Measurements from ENCODE around the gene SEC14L5. TPM values are rescaled to one million over a fixed set of nuclear protein-coding genes. Genes with fewer than 3 reads are reported as not detected.

The SEC14L5 gene
- total RNA-seq, 2 donors from 2014 or later = 0.74 to 0.77 TPM

DNA sequence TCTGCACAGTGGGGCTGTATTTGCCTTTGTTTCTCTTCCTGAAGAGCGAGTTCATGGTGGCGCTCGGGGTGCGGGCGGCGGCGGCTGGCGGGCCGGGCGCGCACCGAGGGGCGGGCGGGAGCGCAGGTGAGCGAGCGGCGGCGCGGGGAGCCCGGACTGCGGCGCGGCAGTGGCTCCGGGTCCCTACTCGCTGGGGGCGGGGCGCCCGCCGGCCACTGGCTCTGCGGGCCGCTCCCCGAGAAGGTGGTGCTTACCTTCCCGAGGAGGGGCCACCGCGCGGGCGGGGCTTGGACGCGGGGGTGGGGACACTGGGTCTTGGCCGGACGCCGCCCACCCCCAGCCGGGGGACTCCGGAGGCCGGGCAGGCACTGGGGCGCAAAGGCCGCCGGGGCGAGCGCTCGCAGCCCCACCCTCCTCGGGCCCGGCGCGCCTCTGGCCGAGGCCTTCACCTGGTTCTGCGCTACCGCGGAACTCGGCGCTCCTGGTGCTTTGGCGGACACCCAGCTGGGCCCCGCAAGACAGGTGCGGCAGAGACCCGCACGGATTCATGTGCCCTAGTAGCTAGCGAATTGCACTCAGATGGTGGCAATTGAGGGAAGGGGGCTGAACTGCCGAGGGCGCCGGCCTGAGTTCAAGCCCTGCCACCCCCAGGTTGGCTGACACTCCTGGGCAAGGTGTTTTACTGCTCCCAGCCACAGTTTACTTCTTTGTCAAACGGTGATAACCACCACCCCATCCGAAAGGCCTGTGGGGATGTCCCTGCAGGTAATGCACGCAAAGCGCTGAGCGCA, 20.9 kb upstream of the SEC14L5 start, which contains the start of gene PPL:
PPL (minus strand) TSS at position 158 of the 791 bp plus-strand sequence; CDS start at position 55, 103 bp downstream.
- intact Hi-C loops (cut with DNase I) = no loop called here
- TF ChIP-seq POLR2AphosphoS5 (IDR thresholded peaks at IDR 0.05) (peak; percentile 40), POLR2A (IDR thresholded peaks at IDR 0.05) (peak; percentile 60)
- TF ChIP-seq, protein P1, sequence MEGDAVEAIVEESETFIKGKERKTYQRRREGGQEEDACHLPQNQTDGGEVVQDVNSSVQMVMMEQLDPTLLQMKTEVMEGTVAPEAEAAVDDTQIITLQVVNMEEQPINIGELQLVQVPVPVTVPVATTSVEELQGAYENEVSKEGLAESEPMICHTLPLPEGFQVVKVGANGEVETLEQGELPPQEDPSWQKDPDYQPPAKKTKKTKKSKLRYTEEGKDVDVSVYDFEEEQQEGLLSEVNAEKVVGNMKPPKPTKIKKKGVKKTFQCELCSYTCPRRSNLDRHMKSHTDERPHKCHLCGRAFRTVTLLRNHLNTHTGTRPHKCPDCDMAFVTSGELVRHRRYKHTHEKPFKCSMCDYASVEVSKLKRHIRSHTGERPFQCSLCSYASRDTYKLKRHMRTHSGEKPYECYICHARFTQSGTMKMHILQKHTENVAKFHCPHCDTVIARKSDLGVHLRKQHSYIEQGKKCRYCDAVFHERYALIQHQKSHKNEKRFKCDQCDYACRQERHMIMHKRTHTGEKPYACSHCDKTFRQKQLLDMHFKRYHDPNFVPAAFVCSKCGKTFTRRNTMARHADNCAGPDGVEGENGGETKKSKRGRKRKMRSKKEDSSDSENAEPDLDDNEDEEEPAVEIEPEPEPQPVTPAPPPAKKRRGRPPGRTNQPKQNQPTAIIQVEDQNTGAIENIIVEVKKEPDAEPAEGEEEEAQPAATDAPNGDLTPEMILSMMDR (IDR thresholded peaks at IDR 0.05) = no peak
- 9% methylated on average over 44 of the region's 76 CpGs for WGBS
- Histone ChIP-seq H3K4me3 (peak within 1 kb of the TSS; percentile 66 to 73), H3K27ac (peak within 1 kb of the TSS; percentile 86 to 90), H3K27me3 (replicated peaks; ENCODE audit: insufficient read depth) (no peaks in the 10 kb centered on the region), H3K4me1 (replicated peaks) (peaks cover 2% of the 10 kb centered on the region), H3K36me3 (no peaks in the 10 kb centered on the region), H3K9me3 (no peaks in the 10 kb centered on the region)
- peak; percentile 91 for DNase-seq (ENCODE audit: low spot score)

DNA sequence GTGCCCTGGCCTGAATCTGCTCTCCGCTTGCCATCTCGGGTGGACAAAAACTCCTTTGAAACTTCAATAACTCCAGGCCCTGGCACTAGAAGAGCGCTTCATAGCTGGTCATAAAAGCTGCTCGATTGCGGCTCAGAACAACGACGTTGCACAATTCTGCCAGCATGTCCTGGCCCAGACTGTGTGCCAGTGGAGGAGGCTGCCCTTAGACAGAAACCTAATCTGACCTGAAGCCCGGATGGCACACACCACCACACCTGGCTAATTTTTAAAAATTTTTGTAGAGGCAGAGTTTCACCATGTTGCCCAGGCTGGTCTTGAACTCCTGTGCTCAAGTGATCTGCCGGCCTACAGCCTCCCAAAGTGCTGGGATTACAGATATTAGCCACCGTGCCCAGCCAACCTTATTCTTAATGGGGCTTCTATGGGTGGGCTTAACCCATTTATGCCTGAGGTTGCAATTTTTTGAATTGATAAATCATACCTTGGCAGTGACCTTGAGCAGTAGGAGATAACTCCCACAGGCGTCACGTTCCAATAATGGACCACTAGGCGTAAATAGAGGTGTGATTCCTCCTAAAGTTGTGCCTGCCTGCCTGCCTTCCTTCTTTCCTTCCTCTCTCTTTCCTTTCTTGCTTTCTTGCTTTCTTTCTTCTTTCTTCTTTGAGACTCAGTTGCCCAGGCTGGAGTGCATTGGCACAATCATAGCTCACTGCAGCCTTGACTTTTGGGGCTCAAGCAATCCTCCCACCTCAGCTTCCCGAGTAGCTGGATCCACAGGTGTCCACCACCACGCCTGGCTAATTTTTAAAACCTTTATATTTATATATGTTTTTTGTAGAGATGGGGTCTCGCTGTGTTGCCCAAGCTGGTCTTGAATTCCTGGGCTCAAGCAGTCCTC, 20.1 kb upstream of the SEC14L5 start:
- Histone ChIP-seq H3K4me3 (peak overlapping the region in 1 of 2 donors; percentile 73), H3K27me3 (replicated peaks; ENCODE audit: insufficient read depth) (no peaks in the 10 kb centered on the region), H3K4me1 (replicated peaks) (peaks cover 2% of the 10 kb centered on the region), H3K27ac (peak overlapping the region; percentile 86 to 90), H3K9me3 (no peaks in the 10 kb centered on the region), H3K36me3 (no peaks in the 10 kb centered on the region)
- WGBS = 70% methylated on average over 16 of the region's 16 CpGs
- peak; percentile 68 for DNase-seq (ENCODE audit: low spot score)
- TF ChIP-seq POLR2AphosphoS5 (IDR thresholded peaks at IDR 0.05) (peak; percentile 33), POLR2A (IDR thresholded peaks at IDR 0.05) (no peak)
- TF ChIP-seq, protein P1 (IDR thresholded peaks at IDR 0.05) = no peak
- intact Hi-C loops (cut with DNase I) = no loop called here

DNA sequence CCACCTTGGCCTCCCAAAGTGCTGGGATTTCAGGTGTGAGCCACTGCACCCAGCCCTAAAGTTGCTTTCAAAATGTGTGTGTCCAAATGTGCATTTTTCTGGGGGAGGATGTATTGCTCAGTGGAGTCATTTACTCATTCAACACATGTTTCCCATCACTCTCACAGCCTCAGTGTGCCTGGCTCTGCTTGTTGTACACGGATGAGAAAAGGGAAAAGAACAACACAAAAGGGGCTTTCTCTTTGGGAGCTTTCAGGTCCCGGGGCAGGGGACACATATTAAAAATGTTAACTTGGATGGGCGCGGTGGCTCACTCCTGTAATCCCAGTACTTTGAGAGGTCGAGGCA, 19.5 kb upstream of the SEC14L5 start:
- H3K9me3 ChIP-seq = no peaks in the 10 kb centered on the region
- peaks cover 2% of the 10 kb centered on the region for H3K4me1 ChIP-seq (replicated peaks)
- H3K36me3 ChIP-seq = no peaks in the 10 kb centered on the region
- intact Hi-C loops (cut with DNase I) = no loop called here
- H3K27ac ChIP-seq = no peak overlapping the region
- H3K27me3 ChIP-seq (replicated peaks; ENCODE audit: insufficient read depth) = no peaks in the 10 kb centered on the region
- no peak overlapping the region for H3K4me3 ChIP-seq
- WGBS = 70% methylated on average over 5 of the region's 5 CpGs
- DNase-seq (ENCODE audit: low spot score) = no peak
- TF ChIP-seq POLR2AphosphoS5 (IDR thresholded peaks at IDR 0.05) (no peak), POLR2A (IDR thresholded peaks at IDR 0.05) (no peak)
- TF ChIP-seq, protein P1 (IDR thresholded peaks at IDR 0.05) = no peak

DNA sequence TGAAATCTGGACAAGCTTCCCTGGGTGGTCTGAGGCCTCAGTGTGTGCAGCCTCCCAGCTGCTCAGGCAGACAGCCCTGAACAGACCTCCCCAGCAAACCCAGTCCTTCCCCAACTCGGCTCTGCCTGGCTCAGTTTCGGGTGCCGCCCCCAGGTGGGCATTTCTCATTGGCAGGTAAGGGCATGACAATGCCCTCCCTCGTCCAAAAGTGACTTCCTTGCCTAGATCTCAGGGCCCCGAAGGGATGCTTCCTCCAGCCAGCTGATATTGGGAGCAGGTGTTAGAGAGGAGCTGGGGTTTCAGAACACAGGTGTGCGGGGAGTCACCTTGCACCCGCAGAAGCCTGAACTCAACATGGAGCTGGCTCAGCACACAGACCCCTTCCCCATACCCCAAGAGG, 17.4 kb upstream of the SEC14L5 start:
- H3K4me1 ChIP-seq (replicated peaks) = peaks cover 5% of the 10 kb centered on the region

More for the DNA sequence above, 17.4 kb upstream of the SEC14L5 start:
- no peak overlapping the region for H3K27ac ChIP-seq
- 41% methylated on average over 7 of the region's 7 CpGs for WGBS
- intact Hi-C loops (cut with DNase I) = no loop called here
- no peak for TF ChIP-seq POLR2A (IDR thresholded peaks at IDR 0.05)
- TF ChIP-seq, protein P1 (IDR thresholded peaks at IDR 0.05) = no peak
- TF ChIP-seq POLR2AphosphoS5 (IDR thresholded peaks at IDR 0.05) = no peak
- no peaks in the 10 kb centered on the region for H3K36me3 ChIP-seq
- H3K9me3 ChIP-seq = no peaks in the 10 kb centered on the region
- no peak overlapping the region for H3K4me3 ChIP-seq
- no peaks in the 10 kb centered on the region for H3K27me3 ChIP-seq (replicated peaks; ENCODE audit: insufficient read depth)
- DNase-seq (ENCODE audit: low spot score) = no peak

All from prostate gland (tissue), 2 donors.